Neural progenitor cell (in vitro differentiated cells): ENCODE data around the gene PLD5. TPM values are rescaled to one million over a fixed set of nuclear protein-coding genes. Genes with fewer than 3 reads are reported as not detected.

Source experiments
- DNase-seq: peaks from one replicate; pipeline ENCODE4 v3.0.0-alpha.2; 2016; ENCODE audit warnings: low spot score
- H2AFZ ChIP-seq: fragments of 200-600 bp; sonication (generic); replicated peaks from 2 replicates; pipeline ENCODE4 v1.6.1; 2016; ENCODE audit warnings: antibody characterized with exemption
- H3F3A ChIP-seq: fragments of 200-600 bp; sonication (generic); 2 replicates; pipeline ENCODE4 v1.6.1; 2016; ENCODE audit warnings: antibody characterized with exemption, low read depth
- H3K27ac ChIP-seq: fragments of 200-600 bp; sonication (generic); 2 replicates; pipeline ENCODE4 v1.5.1; 2016; ENCODE audit warnings: mild to moderate bottlenecking
- H3K27me3 ChIP-seq: fragments of 200-600 bp; sonication (generic); 2 replicates; pipeline ENCODE4 v1.6.1; 2016; ENCODE audit warnings: mild to moderate bottlenecking, moderate library complexity
- H3K36me3 ChIP-seq: fragments of 200-600 bp; sonication (generic); 2 replicates; pipeline ENCODE4 v1.5.1; 2016
- H3K4me1 ChIP-seq: fragments of 200-600 bp; sonication (generic); 2 replicates; pipeline ENCODE4 v1.6.1; 2016; ENCODE audit warnings: mixed run types
- H3K4me2 ChIP-seq: fragments of 200-600 bp; sonication (generic); 2 replicates; pipeline ENCODE4 v1.6.1; 2016
- H3K4me3 ChIP-seq: fragments of 200-600 bp; sonication (generic); 2 replicates; pipeline ENCODE4 v1.5.1; 2016
- H3K79me2 ChIP-seq: fragments of 200-600 bp; sonication (generic); 2 replicates; pipeline ENCODE4 v1.6.1; 2016; ENCODE audit warnings: low read depth
- H3K9ac ChIP-seq: fragments of 200-600 bp; sonication (generic); 2 replicates; pipeline ENCODE4 v1.6.1; 2016
- H3K9me3 ChIP-seq: fragments of 200-600 bp; sonication (generic); 2 replicates; pipeline ENCODE4 v1.5.1; 2016; ENCODE audit warnings: low read depth
- H4K20me1 ChIP-seq: fragments of 200-600 bp; sonication (generic); 2 replicates; pipeline ENCODE4 v1.6.1; 2016; ENCODE audit warnings: low read depth
- H3K27ac Mint-ChIP-seq: 3 replicates; pipeline ENCODE4 v1.8.0; 2021; ENCODE audit warnings: mixed read lengths
- H3K27me3 Mint-ChIP-seq: 2 replicates; pipeline ENCODE4 v1.8.0; 2022; ENCODE audit warnings: low read depth, mild to moderate bottlenecking, inconsistent platforms, moderate library complexity, mixed read lengths; ENCODE audit not compliant: insufficient read depth
- H3K36me3 Mint-ChIP-seq: 3 replicates; pipeline ENCODE4 v1.8.0; 2021; ENCODE audit warnings: mixed read lengths
- H3K4me1 Mint-ChIP-seq: 3 replicates; pipeline ENCODE4 v1.8.0; 2021; ENCODE audit warnings: mixed read lengths
- H3K4me3 Mint-ChIP-seq: 3 replicates; pipeline ENCODE4 v1.8.0; 2021; ENCODE audit warnings: mild to moderate bottlenecking, moderate library complexity, mixed read lengths
- H3K9me3 Mint-ChIP-seq: 3 replicates; pipeline ENCODE4 v1.8.0; 2020; ENCODE audit warnings: mixed read lengths
- EZH2 ChIP-seq: fragments of 200-600 bp; sonication (generic); IDR thresholded peaks from 2 replicates; pipeline ENCODE4 v1.6.1; 2017; ENCODE audit warnings: antibody characterized with exemption, mild to moderate bottlenecking, moderate library complexity
- EZH2phosphoT487 ChIP-seq: fragments of 200-600 bp; sonication (generic); IDR thresholded peaks from 2 replicates; pipeline ENCODE4 v1.6.1; 2017; ENCODE audit warnings: antibody characterized with exemption
- total RNA-seq: library from RNA; depleted of rRNA; stranded (reverse); fragments of >200 nt; gene quantifications from 2 replicates; pipeline ENCODE4 v1.2.3, GENCODE V29; 2015; ENCODE audit warnings: low replicate concordance
- TF ChIP-seq, protein P1 (sequence below): fragments of 200-600 bp; sonication (generic); IDR thresholded peaks from 2 replicates; pipeline ENCODE4 v1.5.1; 2017; ENCODE audit warnings: antibody characterized with exemption, mild to moderate bottlenecking

The PLD5 gene
- total RNA-seq, 1 donor from 2014 or later, result 1.8 TPM

DNA sequence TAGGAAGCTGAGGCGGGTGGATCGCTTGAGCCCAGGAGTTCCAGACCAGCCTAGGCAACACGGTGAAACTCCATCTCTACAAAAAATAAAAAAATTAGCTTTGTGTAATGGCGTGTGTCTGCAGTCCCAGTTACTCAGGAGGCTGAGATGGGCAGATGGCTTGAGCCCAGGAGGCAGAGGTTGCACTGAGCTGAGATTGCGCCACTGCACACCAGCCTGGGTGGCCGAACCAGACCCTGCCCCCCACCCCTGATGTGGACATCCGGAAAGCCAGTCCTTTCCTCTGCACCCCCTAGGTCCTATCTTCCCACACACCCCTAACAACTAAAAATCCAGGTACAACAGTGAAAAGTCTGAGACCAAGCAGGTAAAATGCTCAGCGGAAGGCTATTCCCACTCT, 71.9 kb downstream of the PLD5 start:
- H3K4me1 ChIP-seq, result peaks cover 25% of the 10 kb centered on the region
- Mint-ChIP-seq H3K4me3 (no peak overlapping the region), H3K4me1 (peaks cover 20% of the 10 kb centered on the region), H3K27me3 (peaks cover 2% of the 10 kb centered on the region), H3K9me3 (no peaks in the 10 kb centered on the region), H3K36me3 (no peaks in the 10 kb centered on the region), H3K27ac (no peak overlapping the region)
- no peaks in the 10 kb centered on the region for H3K9me3 ChIP-seq
- DNase-seq, result no peak
- no peaks in the 10 kb centered on the region for H3K27me3 ChIP-seq
- no peaks in the 10 kb centered on the region for H4K20me1 ChIP-seq
- no peak overlapping the region for H3K4me3 ChIP-seq
- TF ChIP-seq EZH2phosphoT487 (no peak), EZH2 (no peak)
- TF ChIP-seq, protein P1, sequence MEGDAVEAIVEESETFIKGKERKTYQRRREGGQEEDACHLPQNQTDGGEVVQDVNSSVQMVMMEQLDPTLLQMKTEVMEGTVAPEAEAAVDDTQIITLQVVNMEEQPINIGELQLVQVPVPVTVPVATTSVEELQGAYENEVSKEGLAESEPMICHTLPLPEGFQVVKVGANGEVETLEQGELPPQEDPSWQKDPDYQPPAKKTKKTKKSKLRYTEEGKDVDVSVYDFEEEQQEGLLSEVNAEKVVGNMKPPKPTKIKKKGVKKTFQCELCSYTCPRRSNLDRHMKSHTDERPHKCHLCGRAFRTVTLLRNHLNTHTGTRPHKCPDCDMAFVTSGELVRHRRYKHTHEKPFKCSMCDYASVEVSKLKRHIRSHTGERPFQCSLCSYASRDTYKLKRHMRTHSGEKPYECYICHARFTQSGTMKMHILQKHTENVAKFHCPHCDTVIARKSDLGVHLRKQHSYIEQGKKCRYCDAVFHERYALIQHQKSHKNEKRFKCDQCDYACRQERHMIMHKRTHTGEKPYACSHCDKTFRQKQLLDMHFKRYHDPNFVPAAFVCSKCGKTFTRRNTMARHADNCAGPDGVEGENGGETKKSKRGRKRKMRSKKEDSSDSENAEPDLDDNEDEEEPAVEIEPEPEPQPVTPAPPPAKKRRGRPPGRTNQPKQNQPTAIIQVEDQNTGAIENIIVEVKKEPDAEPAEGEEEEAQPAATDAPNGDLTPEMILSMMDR, result no peak
- H2AFZ ChIP-seq, result no peak overlapping the region
- no peaks in the 10 kb centered on the region for H3K79me2 ChIP-seq
- H3K36me3 ChIP-seq, result no peaks in the 10 kb centered on the region
- H3K27ac ChIP-seq, result no peak overlapping the region
- no peak overlapping the region for H3K4me2 ChIP-seq
- no peaks in the 10 kb centered on the region for H3F3A ChIP-seq
- H3K9ac ChIP-seq, result no peak overlapping the region

DNA sequence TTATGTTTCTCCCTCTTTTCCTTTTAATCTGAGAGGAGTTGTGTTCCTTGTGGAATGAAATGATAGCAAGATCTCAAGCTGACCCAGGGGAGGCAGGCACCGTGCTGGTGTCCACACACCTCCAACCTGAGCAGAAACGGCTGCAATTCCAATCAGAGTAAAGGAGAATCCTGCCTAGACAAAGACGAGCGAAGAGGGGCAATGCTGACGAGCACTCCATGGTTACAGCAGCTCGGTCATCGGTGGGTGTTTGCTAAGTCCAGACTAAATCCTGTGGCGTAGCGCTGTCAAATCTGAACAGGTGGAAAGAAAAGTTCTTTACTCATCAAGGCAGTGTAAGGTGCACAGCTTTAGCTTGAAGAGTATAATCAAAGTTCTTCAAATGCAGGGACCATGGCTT, 74.8 kb downstream of the PLD5 start:
- Histone ChIP-seq H3F3A (no peaks in the 10 kb centered on the region), H3K9me3 (no peaks in the 10 kb centered on the region), H3K36me3 (no peaks in the 10 kb centered on the region), H3K4me2 (peak overlapping the region; percentile 27), H3K27me3 (no peaks in the 10 kb centered on the region), H3K9ac (no peak overlapping the region), H3K27ac (no peak overlapping the region), H3K79me2 (no peaks in the 10 kb centered on the region), H4K20me1 (no peaks in the 10 kb centered on the region), H3K4me3 (no peak overlapping the region), H2AFZ (peak overlapping the region; percentile 67), H3K4me1 (peaks cover 34% of the 10 kb centered on the region)
- no peaks in the 10 kb centered on the region for H3K9me3 Mint-ChIP-seq
- H3K27ac Mint-ChIP-seq, result peak overlapping the region; percentile 87
- H3K4me3 Mint-ChIP-seq, result no peak overlapping the region
- peaks cover 29% of the 10 kb centered on the region for H3K4me1 Mint-ChIP-seq
- TF ChIP-seq, protein P1, result no peak
- TF ChIP-seq EZH2 (no peak), EZH2phosphoT487 (no peak)
- no peak for DNase-seq
- H3K27me3 Mint-ChIP-seq, result peaks cover 2% of the 10 kb centered on the region
- H3K36me3 Mint-ChIP-seq, result no peaks in the 10 kb centered on the region

DNA sequence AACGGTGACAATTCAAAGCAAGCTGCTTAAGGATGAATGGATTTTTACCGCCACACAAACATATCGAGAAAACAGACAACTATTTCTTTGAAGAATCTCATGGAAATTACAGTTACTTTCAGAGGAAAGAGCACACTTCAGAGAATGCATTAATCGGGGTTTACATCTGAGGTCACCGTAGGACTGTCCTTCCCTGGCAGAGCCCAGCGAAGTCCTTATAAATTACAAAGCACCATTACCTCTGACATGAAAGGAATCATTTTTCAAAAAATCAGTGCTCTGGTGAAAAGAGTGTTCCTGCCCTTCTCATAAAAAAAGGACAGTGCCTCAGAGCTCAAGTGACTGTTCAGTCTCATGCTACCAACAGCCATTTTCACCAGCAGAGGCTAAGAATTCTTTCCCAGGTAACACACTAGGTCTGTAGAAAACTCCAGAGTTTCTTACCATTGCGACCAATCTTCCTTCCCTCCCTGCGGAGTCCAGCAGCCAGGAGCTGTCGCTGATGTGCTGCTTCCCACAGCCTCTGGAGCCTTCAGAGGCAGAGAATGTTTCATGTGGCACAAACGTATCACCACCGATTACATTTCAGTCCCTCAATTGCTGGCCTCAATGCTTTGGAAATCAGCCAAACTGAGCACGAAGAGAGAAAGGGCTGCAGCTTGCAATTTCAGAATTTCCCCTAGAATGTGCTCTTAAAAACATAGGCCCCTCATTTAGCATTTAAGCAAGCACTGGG, 75.4 kb downstream of the PLD5 start:
- no peaks in the 10 kb centered on the region for H3K9me3 ChIP-seq
- H3K4me3 ChIP-seq, result no peak overlapping the region
- peaks cover 29% of the 10 kb centered on the region for H3K4me1 Mint-ChIP-seq
- H3K4me3 Mint-ChIP-seq, result no peak overlapping the region
- no peaks in the 10 kb centered on the region for H3F3A ChIP-seq
- H3K9me3 Mint-ChIP-seq, result no peaks in the 10 kb centered on the region
- H3K9ac ChIP-seq, result no peak overlapping the region
- no peaks in the 10 kb centered on the region for H3K36me3 Mint-ChIP-seq
- H3K27ac ChIP-seq, result no peak overlapping the region
- H2AFZ ChIP-seq, result peak overlapping the region; percentile 67
- peaks cover 2% of the 10 kb centered on the region for H3K27me3 Mint-ChIP-seq
- peak; percentile 13 for DNase-seq
- no peaks in the 10 kb centered on the region for H3K79me2 ChIP-seq
- H3K27me3 ChIP-seq, result no peaks in the 10 kb centered on the region
- H3K36me3 ChIP-seq, result no peaks in the 10 kb centered on the region
- H4K20me1 ChIP-seq, result no peaks in the 10 kb centered on the region
- H3K4me1 ChIP-seq, result peaks cover 34% of the 10 kb centered on the region
- H3K4me2 ChIP-seq, result peak overlapping the region; percentile 27
- TF ChIP-seq, protein P1, result no peak
- TF ChIP-seq EZH2 (no peak), EZH2phosphoT487 (no peak)
- H3K27ac Mint-ChIP-seq, result peak overlapping the region; percentile 87
